ENCODE measurements around the gene MAPK1IP1L.

DNA sequence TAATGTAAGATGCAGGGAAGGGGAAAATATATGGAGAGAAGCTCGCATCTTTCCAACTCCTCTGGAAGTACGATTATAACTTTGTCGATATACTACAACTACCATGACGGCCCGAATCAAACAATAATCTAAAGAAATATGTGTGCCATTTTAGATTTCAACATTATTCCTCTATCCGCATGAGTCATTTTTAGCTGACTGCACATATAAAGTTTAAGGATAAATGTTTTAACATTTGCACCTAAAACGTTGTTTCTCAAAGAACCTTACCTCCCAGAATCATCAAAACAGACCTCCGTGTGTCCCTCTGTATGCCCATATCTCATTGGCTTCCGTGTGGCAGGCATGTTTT is 25.0 kb upstream of the MAPK1IP1L start:
- TF ChIP-seq, protein P1, sequence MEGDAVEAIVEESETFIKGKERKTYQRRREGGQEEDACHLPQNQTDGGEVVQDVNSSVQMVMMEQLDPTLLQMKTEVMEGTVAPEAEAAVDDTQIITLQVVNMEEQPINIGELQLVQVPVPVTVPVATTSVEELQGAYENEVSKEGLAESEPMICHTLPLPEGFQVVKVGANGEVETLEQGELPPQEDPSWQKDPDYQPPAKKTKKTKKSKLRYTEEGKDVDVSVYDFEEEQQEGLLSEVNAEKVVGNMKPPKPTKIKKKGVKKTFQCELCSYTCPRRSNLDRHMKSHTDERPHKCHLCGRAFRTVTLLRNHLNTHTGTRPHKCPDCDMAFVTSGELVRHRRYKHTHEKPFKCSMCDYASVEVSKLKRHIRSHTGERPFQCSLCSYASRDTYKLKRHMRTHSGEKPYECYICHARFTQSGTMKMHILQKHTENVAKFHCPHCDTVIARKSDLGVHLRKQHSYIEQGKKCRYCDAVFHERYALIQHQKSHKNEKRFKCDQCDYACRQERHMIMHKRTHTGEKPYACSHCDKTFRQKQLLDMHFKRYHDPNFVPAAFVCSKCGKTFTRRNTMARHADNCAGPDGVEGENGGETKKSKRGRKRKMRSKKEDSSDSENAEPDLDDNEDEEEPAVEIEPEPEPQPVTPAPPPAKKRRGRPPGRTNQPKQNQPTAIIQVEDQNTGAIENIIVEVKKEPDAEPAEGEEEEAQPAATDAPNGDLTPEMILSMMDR (conservative IDR thresholded peaks at IDR 0.05) = no peak
- TF ChIP-seq EZH2 (IDR thresholded peaks at IDR 0.05; ENCODE audit: low read depth) = no peak
